ENCODE measurements around the gene AGMAT. TPM values are rescaled to one million over a fixed set of nuclear protein-coding genes. Genes with fewer than 3 reads are reported as not detected.

AGMAT gene
- total and polyA plus RNA-seq, 2 of the 13 experiments (the other 11 are each of a cell fraction or from before 2014, with no cell fraction given) = 59.1 to 174 TPM

DNA sequence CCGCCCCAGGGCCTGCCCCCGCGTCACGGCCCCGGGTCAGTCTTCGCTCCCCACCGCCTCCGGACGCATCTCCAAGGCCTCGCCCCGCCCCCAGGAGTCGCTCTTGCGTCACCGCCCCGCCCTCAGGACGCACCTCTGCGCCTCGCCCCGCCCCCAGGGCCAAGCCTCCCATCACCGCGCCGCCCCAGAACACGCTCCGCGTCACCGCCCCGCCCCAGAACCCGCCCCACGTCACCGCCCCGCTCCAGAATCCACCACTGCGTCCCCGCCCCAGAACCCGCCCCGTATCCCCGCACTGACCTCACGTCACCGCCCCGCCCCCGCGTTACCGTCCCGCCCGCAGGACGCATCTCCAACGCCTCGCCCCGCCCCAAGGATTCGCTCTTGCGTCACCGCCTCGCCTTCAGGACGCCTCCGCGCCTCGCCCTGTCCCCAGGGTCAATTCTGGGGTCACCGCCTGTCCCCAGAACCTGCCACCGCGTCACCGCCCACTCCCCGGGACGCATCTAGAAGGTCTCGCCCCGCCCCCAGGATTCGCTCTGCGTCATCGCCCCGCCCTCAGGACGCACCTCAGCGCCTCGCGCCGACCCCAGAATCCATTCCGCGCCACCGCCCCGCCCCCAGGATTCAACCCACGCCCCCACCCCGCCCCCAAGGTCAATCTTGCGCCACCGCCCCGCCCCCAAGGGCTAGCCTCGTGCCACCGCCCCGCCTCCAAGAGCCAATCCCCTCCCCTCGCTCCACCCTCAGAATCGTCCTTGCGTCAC lies 60.4 kb downstream of the AGMAT start (continued):
- TF ChIP-seq NAIF1 (CRISPR knock-in tag; IDR thresholded peaks at IDR 0.05; ENCODE audit: borderline replicate concordance) (no peak), FOXP1 (IDR thresholded peaks at IDR 0.05) (no peak), FOXP1 (CRISPR knock-in tag; IDR thresholded peaks at IDR 0.05) (no peak), ZNF451 (CRISPR knock-in tag; IDR thresholded peaks at IDR 0.05) (no peak), ZNF83 (CRISPR knock-in tag; IDR thresholded peaks at IDR 0.05; ENCODE audit: borderline replicate concordance) (no peak), FOXA1 (IDR thresholded peaks at IDR 0.05) (no peak), FOXA1 (CRISPR knock-in tag; IDR thresholded peaks at IDR 0.05) (no peak), AGO1 (IDR thresholded peaks at IDR 0.05; ENCODE audit: low read depth, low read length, poor library complexity, severe bottlenecking) (no peak), TBL1XR1 (IDR thresholded peaks at IDR 0.05; ENCODE audit: borderline replicate concordance, low read length, partially characterized antibody) (no peak), SAFB2 (CRISPR knock-in tag; IDR thresholded peaks at IDR 0.05; ENCODE audit: borderline replicate concordance, low read depth) (no peak), NCOA5 (CRISPR knock-in tag; IDR thresholded peaks at IDR 0.05) (no peak), RFX1 (IDR thresholded peaks at IDR 0.05) (no peak), ZNF383 (CRISPR knock-in tag; IDR thresholded peaks at IDR 0.05; ENCODE audit: borderline replicate concordance) (no peak), ZSCAN12 (CRISPR knock-in tag; IDR thresholded peaks at IDR 0.05) (no peak), GATA4 (IDR thresholded peaks at IDR 0.05; ENCODE audit: borderline replicate concordance, low read depth) (no peak), NR2F1 (CRISPR knock-in tag; IDR thresholded peaks at IDR 0.05) (peak; percentile 21 to 30; a peak in 2 of 4 replicates), ZBTB42 (CRISPR knock-in tag; IDR thresholded peaks at IDR 0.05) (no peak), AGO2 (optimal IDR thresholded peaks at IDR 0.05; ENCODE audit: low read depth, low read length) (no peak), PCBP1 (IDR thresholded peaks at IDR 0.05; ENCODE audit: borderline replicate concordance, low read depth, low read length) (no peak), ZNF160 (CRISPR knock-in tag; IDR thresholded peaks at IDR 0.05) (no peak), ETV5 (CRISPR knock-in tag; IDR thresholded peaks at IDR 0.05; ENCODE audit: borderline replicate concordance) (no peak)
- TF ChIP-seq, protein P1, sequence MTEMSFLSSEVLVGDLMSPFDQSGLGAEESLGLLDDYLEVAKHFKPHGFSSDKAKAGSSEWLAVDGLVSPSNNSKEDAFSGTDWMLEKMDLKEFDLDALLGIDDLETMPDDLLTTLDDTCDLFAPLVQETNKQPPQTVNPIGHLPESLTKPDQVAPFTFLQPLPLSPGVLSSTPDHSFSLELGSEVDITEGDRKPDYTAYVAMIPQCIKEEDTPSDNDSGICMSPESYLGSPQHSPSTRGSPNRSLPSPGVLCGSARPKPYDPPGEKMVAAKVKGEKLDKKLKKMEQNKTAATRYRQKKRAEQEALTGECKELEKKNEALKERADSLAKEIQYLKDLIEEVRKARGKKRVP (CRISPR knock-in tag; IDR thresholded peaks at IDR 0.05) = 0 out of 4 replicates have a peak, but pooled peaks of 1 of the 2 experiments have one; percentile 35
- TF ChIP-seq, protein P2, sequence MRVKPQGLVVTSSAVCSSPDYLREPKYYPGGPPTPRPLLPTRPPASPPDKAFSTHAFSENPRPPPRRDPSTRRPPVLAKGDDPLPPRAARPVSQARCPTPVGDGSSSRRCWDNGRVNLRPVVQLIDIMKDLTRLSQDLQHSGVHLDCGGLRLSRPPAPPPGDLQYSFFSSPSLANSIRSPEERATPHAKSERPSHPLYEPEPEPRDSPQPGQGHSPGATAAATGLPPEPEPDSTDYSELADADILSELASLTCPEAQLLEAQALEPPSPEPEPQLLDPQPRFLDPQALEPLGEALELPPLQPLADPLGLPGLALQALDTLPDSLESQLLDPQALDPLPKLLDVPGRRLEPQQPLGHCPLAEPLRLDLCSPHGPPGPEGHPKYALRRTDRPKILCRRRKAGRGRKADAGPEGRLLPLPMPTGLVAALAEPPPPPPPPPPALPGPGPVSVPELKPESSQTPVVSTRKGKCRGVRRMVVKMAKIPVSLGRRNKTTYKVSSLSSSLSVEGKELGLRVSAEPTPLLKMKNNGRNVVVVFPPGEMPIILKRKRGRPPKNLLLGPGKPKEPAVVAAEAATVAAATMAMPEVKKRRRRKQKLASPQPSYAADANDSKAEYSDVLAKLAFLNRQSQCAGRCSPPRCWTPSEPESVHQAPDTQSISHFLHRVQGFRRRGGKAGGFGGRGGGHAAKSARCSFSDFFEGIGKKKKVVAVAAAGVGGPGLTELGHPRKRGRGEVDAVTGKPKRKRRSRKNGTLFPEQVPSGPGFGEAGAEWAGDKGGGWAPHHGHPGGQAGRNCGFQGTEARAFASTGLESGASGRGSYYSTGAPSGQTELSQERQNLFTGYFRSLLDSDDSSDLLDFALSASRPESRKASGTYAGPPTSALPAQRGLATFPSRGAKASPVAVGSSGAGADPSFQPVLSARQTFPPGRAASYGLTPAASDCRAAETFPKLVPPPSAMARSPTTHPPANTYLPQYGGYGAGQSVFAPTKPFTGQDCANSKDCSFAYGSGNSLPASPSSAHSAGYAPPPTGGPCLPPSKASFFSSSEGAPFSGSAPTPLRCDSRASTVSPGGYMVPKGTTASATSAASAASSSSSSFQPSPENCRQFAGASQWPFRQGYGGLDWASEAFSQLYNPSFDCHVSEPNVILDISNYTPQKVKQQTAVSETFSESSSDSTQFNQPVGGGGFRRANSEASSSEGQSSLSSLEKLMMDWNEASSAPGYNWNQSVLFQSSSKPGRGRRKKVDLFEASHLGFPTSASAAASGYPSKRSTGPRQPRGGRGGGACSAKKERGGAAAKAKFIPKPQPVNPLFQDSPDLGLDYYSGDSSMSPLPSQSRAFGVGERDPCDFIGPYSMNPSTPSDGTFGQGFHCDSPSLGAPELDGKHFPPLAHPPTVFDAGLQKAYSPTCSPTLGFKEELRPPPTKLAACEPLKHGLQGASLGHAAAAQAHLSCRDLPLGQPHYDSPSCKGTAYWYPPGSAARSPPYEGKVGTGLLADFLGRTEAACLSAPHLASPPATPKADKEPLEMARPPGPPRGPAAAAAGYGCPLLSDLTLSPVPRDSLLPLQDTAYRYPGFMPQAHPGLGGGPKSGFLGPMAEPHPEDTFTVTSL (CRISPR knock-in tag; IDR thresholded peaks at IDR 0.05; ENCODE audit: borderline replicate concordance) = no peak
- TF ChIP-seq, protein P3, sequence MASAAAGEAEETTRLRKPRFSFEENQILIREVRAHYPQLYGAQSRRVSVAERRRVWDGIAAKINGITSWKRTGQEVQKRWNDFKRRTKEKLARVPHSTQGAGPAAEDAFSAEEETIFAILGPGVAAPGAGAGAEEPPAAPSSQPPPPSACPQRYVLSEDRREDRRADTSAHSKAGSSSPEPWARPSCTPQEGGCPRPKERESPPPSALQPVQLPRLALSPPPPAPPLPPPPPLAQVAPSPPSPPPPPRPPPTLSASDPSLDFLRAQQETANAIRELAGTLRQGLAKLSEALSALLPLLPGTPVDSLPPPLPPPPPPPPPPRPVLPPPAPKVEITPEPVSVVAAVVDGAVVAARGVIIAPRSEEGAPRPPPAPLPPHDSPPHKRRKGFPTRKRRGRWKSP (CRISPR knock-in tag; IDR thresholded peaks at IDR 0.05) = no peak
